A549 (cell line): ENCODE measurements around the gene DNAH17.

Source experiments
- CHD2 ChIP-seq: fragments of 150-350 bp; IDR thresholded peaks from 2 replicates; pipeline ENCODE4 v1.6.1; 2014; ENCODE audit warnings: low read length; ENCODE audit not compliant: partially characterized antibody
- CTCF ChIP-seq: fragments of >200 bp; sonication (Bioruptor Twin); formaldehyde crosslinking; IDR thresholded peaks from 3 replicates; pipeline ENCODE4 v1.5.1; 2016
- ELK1 ChIP-seq: fragments of 150-350 bp; IDR thresholded peaks from 2 replicates; pipeline ENCODE4 v1.6.1; 2014; ENCODE audit warnings: low read depth, mild to moderate bottlenecking, low read length
- HMGXB4 ChIP-seq: fragments of 250-450 bp; sonication (Bioruptor Pico); IDR thresholded peaks from 2 replicates; pipeline ENCODE4 v1.5.0; 2021; ENCODE audit warnings: mild to moderate bottlenecking, moderate library complexity, borderline replicate concordance
- JUN ChIP-seq, 2 experiments: fragments of >200 bp; sonication (Bioruptor Twin); formaldehyde crosslinking; IDR thresholded peaks; 2 replicates in 1 of 2; 3 replicates in 1 of 2; pipeline ENCODE4 v1.6.1; 2016 to 2017
- PBX3 ChIP-seq: IDR thresholded peaks from 2 replicates; pipeline ENCODE4 v1.6.1; 2012
- POLR2A ChIP-seq: IDR thresholded peaks from 2 replicates; pipeline ENCODE4 v1.6.1; 2012; ENCODE audit warnings: mild to moderate bottlenecking, low read length
- RAD21 ChIP-seq, 2 experiments: fragments of >200 bp in 1 of 2; sonication (Bioruptor Twin) in 1 of 2; formaldehyde crosslinking in 1 of 2; IDR thresholded peaks in 1 of 2; conservative IDR thresholded peaks in 1 of 2; 2 replicates in 1 of 2; 3 replicates in 1 of 2; pipeline ENCODE4 v1.6.1; 2012 to 2018; ENCODE audit warnings: inconsistent platforms in 1 of 2
- RCOR1 ChIP-seq: fragments of 150-350 bp; IDR thresholded peaks from 2 replicates; pipeline ENCODE4 v1.6.1; 2014; ENCODE audit warnings: antibody characterized with exemption, low read length, low read depth
- RFX5 ChIP-seq: fragments of 450-650 bp; IDR thresholded peaks from 2 replicates; pipeline ENCODE4 v1.7.1; 2014; ENCODE audit warnings: antibody characterized with exemption, mild to moderate bottlenecking, moderate library complexity
- SMC3 ChIP-seq: fragments of >200 bp; sonication (Bioruptor Twin); formaldehyde crosslinking; IDR thresholded peaks from 3 replicates; pipeline ENCODE4 v1.6.1; 2018; ENCODE audit warnings: inconsistent platforms
- SREBF2 ChIP-seq: fragments of 450-650 bp; IDR thresholded peaks from 2 replicates; pipeline ENCODE4 v1.6.1; 2014; ENCODE audit warnings: mild to moderate bottlenecking, moderate library complexity
- TFCP2L1 ChIP-seq: fragments of 250-450 bp; sonication (Bioruptor Pico); IDR thresholded peaks from 2 replicates; pipeline ENCODE4 v1.5.0; 2021; ENCODE audit warnings: mild to moderate bottlenecking

- TF ChIP-seq RFX5 (no peak), SREBF2 (no peak), SMC3 (no peak), CTCF (no peak), POLR2A (no peak), RCOR1 (no peak), TFCP2L1 (no peak), RAD21 (conservative IDR thresholded peaks at IDR 0.05 in 1 of 2, IDR thresholded peaks at IDR 0.05 in 1 of 2) (no peak), PBX3 (no peak), JUN (IDR thresholded peaks at IDR 0.05) (no peak), CHD2 (no peak), ELK1 (no peak), HMGXB4 (CRISPR knock-in tag) (no peak)
Observed at GRCh38 chr17:78458736-78459335, 118.4 kb downstream of the DNAH17 start.
